Activated CD4-positive, alpha-beta T cell treated with anti-CD3 and anti-CD28 coated beads for 24 hours (primary cell): ENCODE measurements around the gene RFTN1.

ENCODE experiments used
- DNase-seq, 2 donors: peaks; one replicate each; pipeline ENCODE4 v3.0.0-alpha.2; 2020; ENCODE audit warnings: low read depth in 2 of 2

Gene RFTN1

DNA sequence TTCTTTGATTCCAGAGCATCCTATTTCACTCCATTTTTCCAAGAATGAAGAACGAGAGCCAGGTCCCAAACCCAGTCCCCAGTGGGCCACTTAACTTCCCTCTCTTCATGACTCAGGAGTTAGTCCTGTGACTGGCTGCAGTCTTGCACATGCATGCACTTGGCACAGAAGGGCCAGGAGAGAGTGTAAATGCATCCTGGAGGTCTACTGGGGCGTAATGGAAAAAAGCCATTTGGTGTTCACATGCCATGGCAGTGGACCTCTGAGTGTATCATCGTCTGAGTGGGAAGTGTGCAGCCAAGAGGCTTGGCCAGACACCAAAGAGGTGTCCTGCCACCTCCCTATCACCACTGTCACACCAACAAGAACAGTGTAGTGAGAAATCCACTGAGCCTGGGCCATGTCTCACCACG is 15.1 kb upstream of the RFTN1 start:
- no peak for DNase-seq

GRCh38 chr3:16528106-16528505 is 14.6 kb upstream of the RFTN1 start:
- DNase-seq = no peak

DNA sequence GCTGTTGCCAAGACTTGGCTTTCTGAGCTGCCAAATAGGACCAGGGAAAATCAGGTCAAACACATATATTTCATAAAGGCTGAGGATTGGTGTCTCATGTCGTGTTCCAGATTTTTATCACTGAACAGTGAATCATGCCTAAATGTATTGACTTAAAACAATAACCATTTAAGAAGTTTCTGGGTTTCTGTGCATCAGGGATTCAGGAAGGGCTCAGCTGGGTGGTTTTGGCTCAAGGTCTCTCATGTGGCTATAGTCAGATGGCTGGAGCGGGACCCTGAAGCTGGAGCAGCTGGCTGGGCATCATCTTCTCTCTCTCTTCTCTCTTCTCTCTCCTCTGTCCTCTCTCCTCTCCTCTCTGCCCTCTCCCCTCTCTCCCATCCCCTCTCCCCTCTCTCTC is 10.7 kb upstream of the RFTN1 start:
- DNase-seq = no peak

DNA sequence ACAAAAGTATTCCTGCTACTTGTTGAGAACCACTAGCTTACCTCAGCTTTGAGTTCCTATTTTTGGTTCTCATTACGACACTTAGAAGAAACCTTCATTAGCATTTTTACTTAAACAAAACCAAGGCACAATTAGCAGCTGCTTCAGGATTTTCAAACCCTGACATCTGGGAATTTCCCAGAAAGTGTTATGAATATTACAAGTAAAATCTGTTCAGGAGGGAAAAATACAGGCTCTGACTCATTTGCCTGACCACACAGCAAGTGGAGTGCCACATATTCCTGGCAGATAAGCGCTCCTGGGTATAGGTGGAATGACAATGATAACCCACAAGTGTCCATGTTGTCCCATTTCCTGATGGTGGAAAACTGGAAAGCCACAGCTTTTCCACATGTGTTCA is 10.3 kb upstream of the RFTN1 start:
- DNase-seq = no peak

DNA sequence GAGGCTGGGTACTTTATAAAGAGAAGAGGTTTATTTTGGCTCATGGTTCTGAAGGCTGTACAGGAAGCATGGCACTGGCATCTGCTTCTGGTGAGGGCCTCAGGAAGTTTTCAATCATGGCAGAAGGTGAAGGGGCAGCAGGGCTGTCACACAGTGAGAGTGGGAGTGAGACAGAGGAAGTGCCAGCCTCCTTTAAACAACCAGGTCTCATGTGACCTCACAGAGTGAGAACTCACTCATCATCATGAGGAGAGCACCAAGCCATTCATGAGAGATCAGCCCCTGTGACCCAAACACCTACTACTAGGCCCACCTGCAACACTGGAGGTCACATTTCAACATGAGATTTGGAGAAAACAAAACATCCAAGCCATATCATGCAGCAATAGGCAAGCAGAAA is 9.3 kb upstream of the RFTN1 start:
- no peak for DNase-seq

- DNase-seq = no peak
These were observed 7.7 kb upstream of the RFTN1 start for GRCh38 chr3:16520970-16521881.

GRCh38 chr3:16520241-16520969 is 6.9 kb upstream of the RFTN1 start:
- DNase-seq = no peak

- DNase-seq = no peak
These were observed 3.4 kb upstream of the RFTN1 start for GRCh38 chr3:16516695-16517481.

GRCh38 chr3:16515885-16516420 is 2.5 kb upstream of the RFTN1 start:
- no peak for DNase-seq

GRCh38 chr3:16514755-16515353 is 1.4 kb upstream of the RFTN1 start:
- no peak for DNase-seq

DNA sequence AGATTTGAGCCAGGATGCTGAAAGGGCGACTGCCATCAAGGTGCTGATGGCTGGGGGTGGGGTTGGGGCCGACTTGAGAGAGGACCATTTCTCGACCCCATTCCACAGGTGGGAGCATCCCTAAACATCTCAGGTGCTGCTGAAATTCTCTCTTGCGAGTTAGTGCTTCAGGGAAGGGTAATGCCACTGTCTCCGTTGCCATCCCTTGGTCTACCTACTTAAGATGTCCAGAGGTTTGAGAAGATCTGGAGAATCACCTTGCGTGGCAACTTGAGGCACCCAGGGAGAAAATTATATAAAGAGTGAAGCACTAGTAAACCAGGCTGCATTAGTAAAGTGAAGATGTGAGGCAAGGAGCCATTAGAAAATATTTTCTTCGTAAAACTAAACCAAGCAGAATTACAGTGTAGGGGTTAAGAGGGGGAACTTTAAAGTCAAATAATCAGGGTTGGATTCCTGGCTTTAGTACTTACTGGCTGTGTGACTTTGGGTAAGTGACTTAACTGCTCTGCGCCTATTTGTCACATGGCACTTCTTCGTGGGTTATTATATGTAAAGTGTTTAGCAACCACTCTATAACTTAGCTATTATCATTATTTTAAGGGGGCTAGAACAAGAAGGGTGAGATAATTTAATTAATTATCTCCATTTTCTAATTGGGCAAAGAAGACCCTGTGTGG is 662 bp upstream of the RFTN1 start:
- no peak for DNase-seq

DNA sequence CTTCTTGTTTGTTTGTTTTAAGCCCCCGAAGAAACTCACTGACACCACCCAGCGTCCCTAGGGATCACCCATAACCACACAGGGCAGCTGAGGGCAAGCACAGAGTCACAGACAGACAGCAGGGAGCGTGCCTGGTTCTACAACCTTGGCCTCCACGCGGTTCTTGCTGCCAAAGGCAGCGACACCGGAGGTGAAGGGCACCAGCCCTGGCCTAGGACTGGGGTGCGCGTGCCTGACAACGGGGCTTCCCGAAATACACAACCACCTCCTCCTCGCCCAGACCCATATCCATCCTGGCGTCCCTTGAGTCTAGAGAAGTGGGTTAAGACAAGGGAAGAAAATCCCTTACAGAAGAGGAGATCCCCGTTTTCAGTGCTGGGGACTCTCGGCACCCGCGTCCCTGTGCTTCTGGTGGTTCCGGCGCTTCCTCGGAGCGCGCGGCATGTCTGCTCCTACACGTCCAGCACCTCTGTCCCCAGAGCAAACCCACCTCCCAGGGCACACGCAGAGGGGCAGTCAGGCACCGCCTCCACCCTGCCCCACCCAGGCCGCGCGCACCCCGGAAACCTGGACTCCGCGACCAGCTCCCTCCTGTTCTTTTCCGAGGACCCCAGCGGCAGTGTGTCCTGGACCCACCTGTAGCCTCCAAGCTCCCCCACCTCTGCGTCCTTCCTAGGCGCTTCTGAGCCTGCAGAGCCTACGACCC is 911 bp downstream of the RFTN1 start:
- peak in 1 of 2 donors; percentile 28 for DNase-seq

GRCh38 chr3:16511681-16512434 is 1.6 kb downstream of the RFTN1 start:
- peak; percentile 59 to 62 for DNase-seq

GRCh38 chr3:16510620-16511319 is 2.7 kb downstream of the RFTN1 start:
- no peak for DNase-seq

DNA sequence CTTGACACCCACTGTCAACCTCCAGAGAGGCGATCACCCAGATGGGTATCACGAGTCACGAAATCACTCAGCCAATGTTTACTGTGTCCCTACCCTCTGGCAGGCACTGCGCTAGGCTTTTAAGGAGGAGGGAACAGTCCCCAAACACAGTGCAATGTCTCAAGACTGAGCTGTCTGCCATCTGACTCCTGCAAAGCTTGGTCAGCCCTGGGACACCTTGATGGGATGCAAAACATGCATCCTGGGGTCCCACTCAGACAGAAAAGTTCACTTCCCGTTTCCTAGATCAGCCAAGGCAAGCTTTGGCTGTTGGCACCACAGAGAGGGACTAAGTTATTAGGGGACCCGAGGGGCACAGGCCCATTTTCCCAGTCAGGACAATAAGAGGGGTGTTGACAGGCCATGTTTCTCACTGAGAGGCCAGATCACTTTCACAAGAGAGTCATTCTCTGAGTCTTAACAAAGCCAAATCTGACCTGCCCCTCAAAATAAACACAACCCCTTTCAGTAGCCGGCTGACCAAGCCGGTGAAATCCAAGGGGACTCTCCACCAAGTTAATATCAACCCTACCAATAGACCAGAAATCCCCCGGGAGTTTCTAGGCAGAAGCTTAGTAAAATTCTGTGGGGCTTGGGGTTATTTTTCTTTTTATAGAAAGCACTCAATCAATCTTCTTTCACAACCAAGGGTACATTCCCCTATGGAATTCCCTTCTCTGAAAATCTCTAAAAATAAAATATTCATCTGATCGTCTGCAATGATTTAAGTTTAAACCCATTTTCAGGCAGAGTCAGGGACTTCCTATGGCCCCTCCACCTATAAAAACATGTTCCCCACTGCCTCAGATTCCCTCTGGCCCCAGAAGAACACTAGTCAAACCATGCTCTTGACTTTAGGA is 3.5 kb downstream of the RFTN1 start:
- DNase-seq = no peak

GRCh38 chr3:16508591-16508995 is 4.9 kb downstream of the RFTN1 start:
- DNase-seq = no peak

- no peak for DNase-seq
These were observed 5.3 kb downstream of the RFTN1 start for GRCh38 chr3:16508243-16508578.
